Fibroblast of skin of back (primary cell): ENCODE data around the gene PLXNA4.
A peak's percentile ranks its signal among the peaks of the same experiment; 100 is the strongest.

Source experiments
- DNase-seq: peaks from one replicate; pipeline ENCODE4 v3.0.0-alpha.2; 2013

Gene PLXNA4

GRCh38 chr7:132296820-132297219, 279.4 kb downstream of the PLXNA4 start:
- DNase-seq: no peak

- DNase-seq: peak; percentile 80
Measured at GRCh38 chr7:132295175-132295574, 281.1 kb downstream of the PLXNA4 start.

GRCh38 chr7:132292803-132293202, 283.5 kb downstream of the PLXNA4 start:
- peak; percentile 84 for DNase-seq

- DNase-seq: peak; percentile 71
Measured at GRCh38 chr7:132291481-132291880, 284.8 kb downstream of the PLXNA4 start.

GRCh38 chr7:132290021-132290420, 286.2 kb downstream of the PLXNA4 start:
- no peak for DNase-seq

GRCh38 chr7:132286836-132287235, 289.4 kb downstream of the PLXNA4 start:
- DNase-seq: no peak

GRCh38 chr7:132280335-132280734, 295.9 kb downstream of the PLXNA4 start:
- peak; percentile 46 for DNase-seq

GRCh38 chr7:132279718-132280117, 296.6 kb downstream of the PLXNA4 start:
- DNase-seq: peak; percentile 96

GRCh38 chr7:132276976-132277725, 299.1 kb downstream of the PLXNA4 start:
- DNase-seq: peak; percentile 97

GRCh38 chr7:132276234-132276630, 300.0 kb downstream of the PLXNA4 start:
- DNase-seq: no peak

- no peak for DNase-seq
Measured at GRCh38 chr7:132275416-132276233, 300.6 kb downstream of the PLXNA4 start.

GRCh38 chr7:132272763-132273371, 303.4 kb downstream of the PLXNA4 start:
- DNase-seq: no peak

- peak; percentile 33 for DNase-seq
Measured at GRCh38 chr7:132270517-132270916, 305.8 kb downstream of the PLXNA4 start.

GRCh38 chr7:132269718-132270117, 306.6 kb downstream of the PLXNA4 start:
- DNase-seq: no peak

GRCh38 chr7:132263151-132263550, 313.1 kb downstream of the PLXNA4 start:
- DNase-seq: no peak

- DNase-seq: no peak
Measured at GRCh38 chr7:132262160-132262470, 314.2 kb downstream of the PLXNA4 start.

GRCh38 chr7:132261327-132262159, 314.7 kb downstream of the PLXNA4 start:
- DNase-seq: no peak

- DNase-seq: no peak
Measured at GRCh38 chr7:132258231-132258630, 318.0 kb downstream of the PLXNA4 start.

GRCh38 chr7:132257253-132257652, 319.0 kb downstream of the PLXNA4 start:
- DNase-seq: peak; percentile 75

GRCh38 chr7:132256721-132257212, 319.5 kb downstream of the PLXNA4 start:
- DNase-seq: no peak

- DNase-seq: no peak
Measured at GRCh38 chr7:132255898-132256297, 320.4 kb downstream of the PLXNA4 start.

GRCh38 chr7:132255115-132255797, 321.0 kb downstream of the PLXNA4 start:
- no peak for DNase-seq
